ENCODE measurements around the gene AATF.

Gene AATF

DNA sequence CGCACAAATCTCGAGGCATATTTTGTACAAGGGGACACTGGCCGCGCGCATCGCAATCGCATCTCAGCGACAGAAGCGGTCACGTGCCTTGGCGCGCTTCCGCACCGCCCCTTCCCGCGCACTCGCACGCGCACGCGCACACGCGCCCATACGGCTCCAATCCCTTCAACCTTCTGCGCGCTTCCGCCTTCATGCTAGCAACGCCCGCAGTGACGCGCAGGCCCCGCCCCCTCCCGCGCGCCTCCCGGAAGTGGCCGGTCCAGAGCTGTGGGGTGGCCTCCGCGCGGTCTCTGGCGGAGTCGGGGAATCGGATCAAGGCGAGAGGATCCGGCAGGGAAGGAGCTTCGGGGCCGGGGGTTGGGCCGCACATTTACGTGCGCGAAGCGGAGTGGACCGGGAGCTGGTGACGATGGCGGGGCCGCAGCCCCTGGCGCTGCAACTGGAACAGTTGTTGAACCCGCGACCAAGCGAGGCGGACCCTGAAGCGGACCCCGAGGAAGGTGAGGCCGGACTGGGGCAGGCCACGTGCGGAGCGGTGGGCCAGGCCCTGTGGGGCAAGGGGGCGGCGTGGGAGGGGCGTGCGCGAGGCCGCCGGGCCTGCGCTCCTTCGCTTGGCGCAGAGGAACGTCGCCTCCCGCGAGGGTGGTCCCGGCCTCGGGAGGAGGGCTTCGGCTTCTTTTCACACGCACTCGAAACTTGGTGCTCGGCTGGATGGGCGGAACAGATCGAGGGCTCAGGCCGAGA lies at the start of gene AATF:
TSS of gene AATF (plus strand) at position 238 of the 744 bp plus-strand sequence. CDS start at position 410, 172 bp downstream.
- peak; percentile 97 to 98 (median 97) for DNase-seq

- no peak for DNase-seq
Observed at GRCh38 chr17:36899250-36900159, 49.2 kb upstream of the AATF start.

- DNase-seq: no peak
Observed at GRCh38 chr17:36900160-36900512, 48.6 kb upstream of the AATF start.

GRCh38 chr17:36901506-36901905 lies 47.2 kb upstream of the AATF start:
- no peak for DNase-seq

GRCh38 chr17:36907407-36907806 lies 41.3 kb upstream of the AATF start:
- peak in 2 of 3 experiments; percentile 28 to 79 for DNase-seq

GRCh38 chr17:36910513-36910912 lies 38.2 kb upstream of the AATF start:
- no peak for DNase-seq

GRCh38 chr17:36911001-36911400 lies 37.8 kb upstream of the AATF start:
- no peak for DNase-seq

- no peak for DNase-seq
Observed at GRCh38 chr17:36913132-36913531, 35.6 kb upstream of the AATF start.

GRCh38 chr17:36918211-36918691 lies 30.5 kb upstream of the AATF start:
- DNase-seq: no peak

DNA sequence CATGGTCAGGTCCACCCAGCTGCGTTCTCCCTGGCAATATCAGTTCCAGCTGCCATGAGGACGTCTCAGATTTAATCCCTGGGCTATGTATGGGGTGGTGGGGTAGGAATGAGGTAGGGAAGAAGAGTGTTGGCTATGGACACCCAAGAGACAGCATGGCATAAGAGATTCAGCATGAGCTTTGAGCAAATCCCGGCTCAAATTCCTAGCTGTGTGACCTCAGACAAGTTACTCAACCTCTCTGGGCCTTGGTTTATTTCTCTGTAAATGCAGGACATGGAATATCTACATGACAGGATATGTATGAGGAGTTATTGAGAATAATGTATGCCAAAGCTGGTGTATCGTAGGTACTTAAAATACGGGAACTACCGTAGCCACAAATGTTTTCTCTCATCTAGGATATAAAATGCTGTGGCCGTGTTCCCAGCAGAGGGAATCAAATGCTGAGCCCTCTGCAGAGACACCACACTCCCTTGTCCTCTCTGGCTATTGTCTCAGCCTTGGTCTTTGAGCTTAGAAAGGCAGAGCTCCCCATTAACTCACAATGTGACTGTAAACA lies 29.3 kb upstream of the AATF start:
- DNase-seq: no peak

DNA sequence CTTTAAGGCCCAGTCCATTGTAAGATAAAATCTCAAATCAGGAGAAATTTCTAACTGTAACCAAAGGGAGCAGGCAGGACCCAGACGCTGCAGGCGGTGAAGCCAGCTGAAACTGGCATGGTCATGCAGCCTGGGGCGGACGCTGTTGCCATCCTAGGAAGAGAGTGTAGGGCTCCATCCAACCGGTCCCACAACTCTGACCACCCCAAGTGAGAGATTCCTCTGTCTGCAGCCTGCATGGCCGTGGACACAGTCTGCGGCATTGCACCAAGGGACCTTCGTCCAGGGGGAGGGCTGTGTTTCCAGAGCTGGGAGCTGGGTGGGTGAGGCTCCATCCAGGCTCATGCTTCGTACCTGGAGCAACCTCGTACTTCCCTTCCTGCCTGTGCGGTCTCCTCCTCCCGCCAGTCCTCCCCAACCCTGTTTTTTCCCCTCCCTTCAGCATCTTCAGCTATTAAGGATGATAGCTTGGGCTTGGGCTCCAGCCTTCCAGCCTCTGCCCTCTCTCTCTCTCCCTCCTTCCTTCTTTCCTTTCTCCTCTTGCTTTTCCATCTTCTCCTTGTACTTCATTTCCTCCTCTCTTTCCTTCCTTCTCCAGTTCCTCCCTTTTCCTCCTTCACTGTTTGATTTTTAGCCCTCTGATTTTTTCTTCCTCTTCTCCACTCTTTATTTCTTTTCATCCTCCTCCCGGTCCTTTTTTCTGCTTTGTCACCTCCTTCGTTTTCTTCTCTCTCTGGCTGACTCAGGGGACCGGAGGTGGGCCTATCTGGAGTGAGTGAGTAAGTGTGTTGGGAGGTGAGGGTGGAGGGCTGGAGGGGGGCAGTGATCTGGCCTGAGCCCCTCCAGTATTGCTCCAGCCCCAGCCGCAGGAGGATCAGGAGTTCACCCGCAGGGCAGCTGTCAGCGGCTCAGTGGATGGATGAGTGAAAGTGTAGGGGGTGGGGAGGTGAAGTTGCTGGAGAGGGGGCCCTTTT lies 28.4 kb upstream of the AATF start:
- DNase-seq: no peak

DNA sequence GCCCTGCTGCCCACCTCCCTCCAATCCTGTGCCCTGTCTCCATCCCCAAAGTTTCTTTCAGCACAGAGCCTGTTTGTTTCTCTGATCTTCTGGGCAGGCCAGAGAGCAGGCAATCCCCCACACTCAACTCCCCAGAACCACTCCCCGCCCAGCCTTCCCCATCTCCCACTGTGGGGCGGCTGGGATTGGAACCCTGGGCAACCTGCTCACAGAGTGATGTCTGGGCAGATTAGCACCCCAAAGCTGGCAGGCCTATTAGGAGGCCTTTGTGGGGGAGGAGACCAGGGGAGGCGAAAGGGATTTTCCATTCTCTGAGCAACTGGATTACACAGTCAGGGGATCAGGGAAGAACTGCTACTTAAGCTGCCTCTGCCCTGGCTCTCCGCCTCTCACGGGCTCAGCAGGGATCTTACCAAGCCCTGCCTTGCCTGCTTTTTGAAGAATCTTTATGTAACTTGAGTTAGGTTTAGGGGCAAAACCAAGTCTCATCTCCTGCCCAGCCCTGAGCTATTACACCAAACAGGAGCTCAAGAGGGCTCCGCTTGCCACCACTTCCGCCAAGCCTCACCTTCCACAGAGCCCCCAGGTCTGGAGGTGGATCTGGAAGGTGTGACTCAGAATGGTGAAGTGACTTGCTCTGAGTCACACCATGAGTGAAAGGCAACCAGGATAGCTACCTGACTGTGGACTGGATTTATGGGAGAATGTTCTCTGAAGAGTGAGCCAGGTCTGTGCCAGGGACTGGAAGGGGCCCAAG lies 27.5 kb upstream of the AATF start:
- no peak for DNase-seq

- no peak for DNase-seq
Observed at GRCh38 chr17:36922175-36922574, 26.6 kb upstream of the AATF start.

DNA sequence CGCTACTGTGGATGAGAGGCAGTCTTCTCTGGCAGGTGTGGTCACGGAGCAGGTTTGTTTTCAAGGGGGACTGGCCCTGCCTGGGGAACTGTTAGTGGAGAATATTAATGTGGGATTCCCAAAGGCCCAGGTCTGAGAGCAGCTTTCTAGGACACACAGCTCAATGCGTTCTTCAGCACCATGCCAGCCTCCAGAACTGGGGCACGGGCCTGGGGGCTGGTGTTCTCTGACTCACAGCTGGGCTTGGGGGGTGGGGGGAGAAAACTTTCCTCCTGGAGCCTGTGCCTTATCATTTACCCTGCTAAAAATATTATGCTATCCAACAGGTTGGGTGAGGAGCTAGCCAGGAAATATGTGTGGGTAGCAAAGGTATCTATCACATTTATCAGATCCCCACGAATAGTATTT lies 24.9 kb upstream of the AATF start:
- no peak for DNase-seq

DNA sequence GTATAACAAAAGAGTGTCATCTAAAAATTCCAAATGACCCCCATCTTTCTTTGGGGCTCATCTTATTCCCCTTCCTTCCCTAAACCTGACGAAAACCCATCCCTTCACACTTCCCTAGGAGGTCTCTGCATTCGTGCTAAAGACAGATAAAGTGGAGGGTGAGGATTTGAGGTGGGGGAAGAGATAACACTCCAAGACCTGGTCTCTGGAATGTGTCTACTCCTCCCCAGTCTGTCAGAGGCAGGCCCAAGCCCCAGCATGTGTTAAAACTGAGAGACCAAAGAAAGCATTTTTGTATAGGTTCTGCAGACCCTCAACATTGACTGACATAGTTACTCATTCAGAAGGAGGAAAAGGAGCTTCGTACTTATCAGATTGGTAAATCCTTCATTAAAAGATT lies 22.5 kb upstream of the AATF start:
- no peak for DNase-seq

DNA sequence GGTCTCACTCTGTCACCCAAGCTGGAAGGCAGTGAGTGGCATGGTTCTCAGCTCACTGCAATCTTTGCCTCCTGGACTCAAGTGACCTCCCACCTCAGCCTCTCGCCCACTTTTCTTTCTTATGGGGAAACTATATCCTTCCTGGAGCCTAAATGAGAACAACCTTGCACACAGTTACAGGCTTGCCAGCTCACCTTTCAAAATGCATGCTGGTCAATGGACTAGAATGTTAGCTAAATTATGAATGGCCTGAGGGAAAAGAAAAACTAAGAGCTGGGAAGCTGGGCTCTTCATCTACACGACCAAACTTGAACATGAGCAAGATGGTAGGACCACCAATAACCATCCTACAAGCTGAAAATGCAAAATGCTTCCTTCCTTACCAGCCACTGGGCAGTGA lies 22.1 kb upstream of the AATF start:
- no peak for DNase-seq

DNA sequence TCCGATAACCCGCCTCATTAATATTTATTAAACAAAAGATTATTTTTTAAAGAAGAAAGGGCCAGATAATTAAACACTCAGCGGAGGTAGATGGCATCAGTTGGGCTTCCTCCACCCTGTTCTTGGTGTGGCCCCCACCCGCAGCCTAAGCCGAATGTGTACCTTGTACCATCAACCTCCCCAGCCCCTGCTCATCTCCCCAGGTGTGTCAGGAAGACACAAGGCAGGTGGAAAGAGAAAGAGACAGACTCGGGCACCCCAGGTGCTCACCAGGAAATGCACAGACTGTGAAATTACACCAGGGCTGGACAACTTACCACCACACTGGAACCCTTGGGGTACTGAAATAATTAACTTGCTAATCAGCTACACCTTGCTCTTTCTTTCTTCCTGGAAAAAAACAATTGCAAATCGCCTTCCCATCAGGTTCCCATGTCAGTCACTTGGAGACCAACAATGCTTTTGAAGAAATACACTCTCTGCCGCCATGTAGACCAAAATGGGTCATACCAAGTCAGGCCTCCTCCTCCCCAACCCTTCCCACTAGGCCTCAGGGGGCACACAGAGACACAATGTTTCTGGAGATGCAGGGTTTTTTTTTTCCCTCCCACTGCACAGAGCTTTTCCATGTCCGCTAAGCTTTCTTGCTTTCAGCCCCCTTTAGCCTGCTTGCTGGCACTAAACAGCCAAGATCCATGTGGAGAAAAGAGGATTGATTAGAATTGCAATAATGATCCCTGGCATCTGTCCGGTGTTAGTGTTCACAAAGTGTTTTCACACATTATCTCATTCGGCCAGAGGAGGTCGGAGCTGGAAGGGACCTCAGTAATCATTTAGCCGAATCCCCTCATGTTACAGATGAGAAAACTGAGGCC lies 20.0 kb upstream of the AATF start:
- no peak for DNase-seq

GRCh38 chr17:36929851-36930582 lies 18.7 kb upstream of the AATF start:
- no peak for DNase-seq

- DNase-seq: no peak
Observed at GRCh38 chr17:36930583-36930900, 18.2 kb upstream of the AATF start.

GRCh38 chr17:36931096-36931696 lies 17.6 kb upstream of the AATF start:
- DNase-seq: no peak

Measured in NCI-H1417 (cell line).